GM12892 (cell line): ENCODE measurements around the gene FXYD4.

ENCODE experiments used
- POLR2A ChIP-seq: IDR thresholded peaks from 2 replicates; pipeline ENCODE4 v1.6.1; 2011; ENCODE audit warnings: low read depth, low read length, control low read depth
- POLR2AphosphoS5 ChIP-seq: IDR thresholded peaks from 2 replicates; pipeline ENCODE4 v1.6.1; 2011; ENCODE audit warnings: low read depth, low read length, control low read depth

GRCh38 chr10:43361547-43362190, 9.8 kb upstream of the FXYD4 start:
- TF ChIP-seq POLR2A (no peak), POLR2AphosphoS5 (no peak)
